Heart left ventricle (tissue), 16 donors: Measurements from ENCODE around the gene CYP26C1. TPM values are rescaled to one million over a fixed set of nuclear protein-coding genes. Genes with fewer than 3 reads are reported as not detected.

Experiments
- ATAC-seq, 4 donors: fragments of 200-7000 bp; cut with Tn5 transposase; one replicate each; pipeline ENCODE4 v1.9.1; 2020 to 2022; ENCODE audit warnings: moderate library complexity in 4 of 4, mild to moderate bottlenecking in 3 of 4, moderate number of reproducible peaks in 1 of 4
- DNase-seq, 5 donors: peaks; one replicate each; pipeline ENCODE4 v3.0.0-alpha.2; 2020
- H3K27ac ChIP-seq, 12 donors: fragments of 200-600 bp; sonication (generic) in 4 of 12; one replicate each; pipeline versions ENCODE4 v1.5.0 to v1.8.0; 2016 to 2022; ENCODE audit warnings: mild to moderate bottlenecking in 2 of 12
- H3K27me3 ChIP-seq, 9 donors: fragments of 200-600 bp; sonication (generic) in 2 of 9; one replicate each; pipeline versions ENCODE4 v1.5.1 to v1.8.0; 2016 to 2022; ENCODE audit warnings: mild to moderate bottlenecking in 3 of 9
- H3K36me3 ChIP-seq, 9 donors: fragments of 200-600 bp; sonication (generic) in 2 of 9; one replicate each; pipeline versions ENCODE4 v1.5.0 to v1.8.0; 2018 to 2022; ENCODE audit warnings: mild to moderate bottlenecking in 2 of 9
- H3K4me1 ChIP-seq, 12 donors: fragments of 200-600 bp; sonication (generic) in 4 of 12; one replicate each; pipeline versions ENCODE4 v1.5.0 to v1.8.0; 2016 to 2022; ENCODE audit warnings: mild to moderate bottlenecking in 3 of 12
- H3K4me3 ChIP-seq, 12 donors: fragments of 200-600 bp; sonication (generic) in 4 of 12; one replicate each; pipeline versions ENCODE4 v1.5.0 to v1.8.0; 2017 to 2022; ENCODE audit warnings: mild to moderate bottlenecking in 9 of 12, moderate library complexity in 4 of 12
- H3K9me3 ChIP-seq, 12 donors: fragments of 200-600 bp; sonication (generic) in 4 of 12; one replicate each; pipeline versions ENCODE4 v1.5.0 to v1.8.0; 2016 to 2022; ENCODE audit warnings: mild to moderate bottlenecking in 1 of 12
- CTCF ChIP-seq, 12 donors: fragments of 200-600 bp; sonication (generic) in 4 of 12; IDR thresholded peaks; one replicate each; pipeline versions ENCODE4 v1.5.0 to v1.8.0; 2018 to 2022; ENCODE audit warnings: antibody characterized with exemption in 12 of 12, mild to moderate bottlenecking in 5 of 12
- POLR2A ChIP-seq, 2 donors: fragments of 450-650 bp; IDR thresholded peaks; one replicate each; pipeline ENCODE4 v1.6.1; 2017; ENCODE audit warnings: antibody characterized with exemption in 2 of 2, mild to moderate bottlenecking in 2 of 2, moderate library complexity in 2 of 2
- WGBS, 4 donors: extraction: QIAGEN DNeasy Blood & Tissue Kit in 2 of 4; methylation state at CpG; one replicate each; pipeline versions ENCODE4 v1.1.5 to v1.1.7; 2013 to 2018; 5-methylcytosine and 5-hydroxymethylcytosine counted together
- intact Hi-C, 10 donors: fragments of 100-400 bp; cut with DNase I; formaldehyde crosslinking; loops; one replicate each; pipeline versions ENCODE4 v1.11.1 to v1.14.2; 2022
- polyA plus RNA-seq, 2 donors: library from polyadenylated mRNA; stranded (reverse); fragments of 200-250 nt; gene quantifications; one replicate each; pipeline ENCODE4 v1.2.3, GENCODE V29; 2013
- total RNA-seq, 9 donors: library from RNA; depleted of rRNA in 2 of 9; stranded (reverse); fragments of >200 nt in 2 of 9; fragmentation: NEBNext Ultra II Directional in 3 of 9; extraction: Animal tissue kit (Norgen Biotek cat#: 25700) in 3 of 9; gene quantifications; one replicate each; pipeline versions ENCODE4 v1.1.0 to v1.2.4, GENCODE V29; 2016 to 2023
- donor health status: ischemic (EF 13 %, LVEDD 7.1; RV severe dilation, severe dysfunction).
- donor health status: healthy with polysubstance abuse.
- donor health status: DM: no; HTN: yes; CAD: no.
- donor health status: DM: no; HTN: no; CAD: no.
- donor health status: ischemic (EF 25% LVEDD 6.9; RV normal size, moderate dysfunction).
- donor health status: ischemic (EF 25% LVEDD 5.7; RV mildly dilated, moderate dysfunction).
- donor health status: healthy.
- donor health status: DM: yes; HTN: yes; CAD: no.
- donor health status: ischemic (EF 35%, LVEDD 5.7; RV mildly dilated, moderate dysfunction).
- donor health status: nonischemic (EF 11% LVEDD 7.7; RV severe dilation, severe dysfunction).
- donor health status: DM: yes; HTN: yes; CAD: no.
- donor health status: PGD.
- donor health status: ischemic (EF 29% LVEDD 5.4; RV normal size, mild dysfunction).
- donor health status: nonischemic (EF 23%, LVEDD 6.1; RV moderate dilation, normal function).

Gene CYP26C1
- total and polyA plus RNA-seq, 11 donors, result 0.07 TPM; not detected in 10

- DNase-seq (no peak), ATAC-seq (no peak)
- no peaks in the 10 kb centered on the region for H3K9me3 ChIP-seq
- intact Hi-C loops, result loop anchor here in 1 of 10 donors (10.0 kb wide), 1 partner anchor 451 kb away; no protein-coding TSS in a partner anchor
- H3K4me1 ChIP-seq, result peaks cover 4 to 54% (median 24%) of the 10 kb centered on the region in 12 donors
- H3K27me3 ChIP-seq, result peaks cover 38 to 99% (median 83%) of the 10 kb centered on the region in 9 donors
- TF ChIP-seq CTCF (IDR thresholded peaks at IDR 0.05) (no peak), POLR2A (IDR thresholded peaks at IDR 0.05) (no peak)
- no peak overlapping the region for H3K27ac ChIP-seq
- H3K4me3 ChIP-seq, result no peak overlapping the region
- WGBS, 4 donors, result 62 to 78% (median 69%) methylated on average over 5 to 9 of the region's 9 CpGs
- H3K36me3 ChIP-seq, result peaks cover 0 to 2% (median 0%) of the 10 kb centered on the region in 9 donors
These were observed 3.5 kb downstream of the CYP26C1 start for GRCh38 chr10:93063977-93064660.

GRCh38 chr10:93064874-93065660 is 4.5 kb downstream of the CYP26C1 start:
- Histone ChIP-seq H3K27ac (no peak overlapping the region), H3K4me3 (no peak overlapping the region), H3K36me3 (no peaks in the 10 kb centered on the region), H3K4me1 (peaks cover 4 to 52% (median 24%) of the 10 kb centered on the region in 12 donors), H3K27me3 (peaks cover 38 to 100% (median 88%) of the 10 kb centered on the region in 9 donors), H3K9me3 (no peaks in the 10 kb centered on the region)
- DNase-seq (no peak), ATAC-seq (no peak)
- intact Hi-C loops, result loop anchor here in 1 of 10 donors (10.0 kb wide), 1 partner anchor 450 kb away; no protein-coding TSS in a partner anchor
- TF ChIP-seq CTCF (IDR thresholded peaks at IDR 0.05), result no peak
- TF ChIP-seq POLR2A (IDR thresholded peaks at IDR 0.05), result no peak
- WGBS, 4 donors, result 61 to 76% (median 67%) methylated on average over 12 of the region's 12 CpGs

GRCh38 chr10:93065675-93066543 is 5.3 kb downstream of the CYP26C1 start:
- no peak for ATAC-seq

More at GRCh38 chr10:93065675-93066543, 5.3 kb downstream of the CYP26C1 start:
- TF ChIP-seq POLR2A (IDR thresholded peaks at IDR 0.05) (no peak), CTCF (IDR thresholded peaks at IDR 0.05) (no peak)
- DNase-seq, result no peak
- 3 to 10% (median 6%) methylated on average over 22 to 81 of the region's 81 CpGs for WGBS, 4 donors
- Histone ChIP-seq H3K4me3 (peak overlapping the region in 1 of 12 donors; percentile 25), H3K9me3 (no peaks in the 10 kb centered on the region), H3K27me3 (peaks cover 32 to 100% (median 85%) of the 10 kb centered on the region in 9 donors), H3K27ac (no peak overlapping the region), H3K36me3 (no peaks in the 10 kb centered on the region), H3K4me1 (peaks cover 4 to 44% (median 22%) of the 10 kb centered on the region in 12 donors)
- intact Hi-C loops, result loop anchor here in 1 of 10 donors (10.0 kb wide), 1 partner anchor 449 kb away; no protein-coding TSS in a partner anchor
